ENCODE results near the gene SLC26A4.
"Not testable (repeated sequence)": the region's sequence is repeated elsewhere in the genome, so short reads cannot be mapped to it uniquely, and the experiment has no call there.

The SLC26A4 gene

GRCh38 chr7:107660381-107661080, at the start of gene SLC26A4:
SLC26A4 (plus strand) TSS chr7:107660828; CDS start chr7:107661642, 814 bp downstream.
- DNase-seq = no peak

GRCh38 chr7:107613439-107613838, 47.2 kb upstream of the SLC26A4 start:
- DNase-seq = no peak

- no peak for DNase-seq
Observed at GRCh38 chr7:107613948-107614347, 46.7 kb upstream of the SLC26A4 start.

GRCh38 chr7:107614425-107614824, 46.2 kb upstream of the SLC26A4 start:
- no peak for DNase-seq

- no peak for DNase-seq
Observed at GRCh38 chr7:107615910-107616680, 44.5 kb upstream of the SLC26A4 start.

GRCh38 chr7:107622429-107622828, 38.2 kb upstream of the SLC26A4 start:
- DNase-seq = no peak

GRCh38 chr7:107622894-107623293, 37.7 kb upstream of the SLC26A4 start:
- DNase-seq = no peak

- DNase-seq = no peak
Observed at GRCh38 chr7:107627002-107627401, 33.6 kb upstream of the SLC26A4 start.

- DNase-seq = no peak
Observed at GRCh38 chr7:107628461-107629064, 32.1 kb upstream of the SLC26A4 start.

- no peak for DNase-seq
Observed at GRCh38 chr7:107630342-107630741, 30.3 kb upstream of the SLC26A4 start.

- no peak for DNase-seq
Observed at GRCh38 chr7:107631588-107632491, 28.8 kb upstream of the SLC26A4 start.

- no peak for DNase-seq
Observed at GRCh38 chr7:107632492-107632865, 28.1 kb upstream of the SLC26A4 start.

- DNase-seq = no peak
Observed at GRCh38 chr7:107638594-107638993, 22.0 kb upstream of the SLC26A4 start.

- not testable (repeated sequence) for DNase-seq
Observed at GRCh38 chr7:107639070-107639469, 21.6 kb upstream of the SLC26A4 start.

- DNase-seq = no peak
Observed at GRCh38 chr7:107641676-107642075, 19.0 kb upstream of the SLC26A4 start.

- no peak for DNase-seq
Observed at GRCh38 chr7:107642501-107642900, 18.1 kb upstream of the SLC26A4 start.

GRCh38 chr7:107643407-107643806, 17.2 kb upstream of the SLC26A4 start:
- no peak for DNase-seq

- DNase-seq = no peak
Observed at GRCh38 chr7:107643938-107644308, 16.7 kb upstream of the SLC26A4 start.

- DNase-seq = no peak
Observed at GRCh38 chr7:107644309-107644974, 16.2 kb upstream of the SLC26A4 start.

- no peak for DNase-seq
Observed at GRCh38 chr7:107652642-107653041, 8.0 kb upstream of the SLC26A4 start.

- DNase-seq = no peak
Observed at GRCh38 chr7:107658467-107658866, 2.2 kb upstream of the SLC26A4 start.

- DNase-seq = no peak
Observed at GRCh38 chr7:107659666-107660065, 962 bp upstream of the SLC26A4 start.
